SU-DHL-6 (cell line): Measurements from ENCODE around the gene PEX5.

Source experiments
- CTCF ChIP-seq: fragments of 200-600 bp; sonication (generic); IDR thresholded peaks from one replicate; pipeline ENCODE4 v1.5.1; 2017; ENCODE audit warnings: antibody characterized with exemption, mild to moderate bottlenecking, low read length, moderate library complexity; ENCODE audit not compliant: insufficient read depth, poor library complexity, severe bottlenecking
- EZH2phosphoT487 ChIP-seq: fragments of 200-600 bp; sonication (generic), shearing (Covaris generic); conservative IDR thresholded peaks from 2 replicates; pipeline ENCODE4 v1.6.1; 2018; ENCODE audit warnings: mild to moderate bottlenecking, antibody characterized with exemption, low read length, moderate library complexity, mixed read lengths

GRCh38 chr12:7190268-7191055, 976 bp downstream of the PEX5 start:
- TF ChIP-seq EZH2phosphoT487: no peak
- TF ChIP-seq CTCF: no peak
